ENCODE data around the gene COL26A1.
A peak's percentile ranks its signal among the peaks of the same experiment; 100 is the strongest.

COL26A1 gene

DNA sequence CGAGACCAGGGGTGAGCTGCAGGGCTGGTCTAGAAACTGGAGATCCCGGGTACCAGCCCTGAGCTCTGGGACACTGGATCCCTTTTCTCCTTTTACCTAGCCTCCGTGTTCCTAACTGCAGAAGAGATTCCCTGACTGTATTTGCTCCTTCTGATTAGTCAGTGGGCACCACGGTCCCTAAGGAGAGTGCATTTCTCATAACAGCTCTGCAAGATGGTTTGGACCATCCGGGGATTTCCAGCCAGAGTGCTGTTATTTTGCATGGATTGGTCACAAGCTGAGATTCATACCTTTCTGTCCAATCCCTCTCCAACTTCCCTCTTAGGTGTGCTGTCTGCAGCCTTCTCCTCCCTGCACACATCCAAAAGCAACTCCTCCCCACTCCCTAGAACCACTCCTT is 143.9 kb downstream of the COL26A1 start:
- DNase-seq: no peak

DNA sequence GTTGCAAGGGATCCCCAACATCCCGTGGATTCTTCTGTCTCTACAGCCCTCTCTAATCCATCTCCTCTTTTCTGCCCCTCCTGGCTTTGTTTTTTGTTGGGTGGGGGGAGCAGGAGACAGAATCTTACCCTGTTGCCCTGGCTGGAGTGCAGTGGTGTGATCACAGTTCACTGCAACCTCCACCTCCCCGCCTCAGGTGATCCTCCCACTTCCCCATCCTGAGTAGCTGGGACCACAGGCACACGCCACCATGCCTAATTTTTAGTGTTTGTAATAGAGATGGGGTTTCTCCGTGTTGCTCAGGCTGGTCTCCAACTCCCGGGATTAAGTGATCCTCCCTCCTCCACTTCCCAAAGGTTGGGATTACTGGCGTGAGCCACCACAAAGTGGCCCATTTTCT is 144.7 kb downstream of the COL26A1 start:
- DNase-seq: no peak

DNA sequence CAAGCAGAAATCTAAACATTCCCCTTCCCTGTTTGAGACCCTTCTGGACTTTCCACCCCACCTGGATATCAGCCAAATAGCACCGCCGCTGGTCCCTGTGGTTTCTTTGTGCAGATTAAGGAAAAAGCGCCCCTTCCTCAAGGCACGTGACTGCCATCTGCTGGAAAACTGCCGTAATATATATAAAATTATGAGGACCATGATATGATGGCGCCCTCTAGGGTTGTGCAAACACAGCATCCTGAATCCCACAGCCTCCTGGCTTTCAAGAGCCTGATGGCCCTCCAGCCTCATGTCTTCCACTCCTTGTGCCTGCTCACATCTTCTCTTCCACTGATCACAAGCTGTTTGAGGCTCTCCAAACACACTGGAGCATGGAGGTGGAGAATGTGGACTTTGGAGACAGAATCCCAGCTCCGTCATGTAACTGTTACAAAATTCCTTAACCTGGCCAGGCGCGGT is 145.1 kb downstream of the COL26A1 start:
- peak; percentile 26 for DNase-seq

- no peak for DNase-seq
Measured at GRCh38 chr7:101510297-101510696, 147.6 kb downstream of the COL26A1 start.

DNA sequence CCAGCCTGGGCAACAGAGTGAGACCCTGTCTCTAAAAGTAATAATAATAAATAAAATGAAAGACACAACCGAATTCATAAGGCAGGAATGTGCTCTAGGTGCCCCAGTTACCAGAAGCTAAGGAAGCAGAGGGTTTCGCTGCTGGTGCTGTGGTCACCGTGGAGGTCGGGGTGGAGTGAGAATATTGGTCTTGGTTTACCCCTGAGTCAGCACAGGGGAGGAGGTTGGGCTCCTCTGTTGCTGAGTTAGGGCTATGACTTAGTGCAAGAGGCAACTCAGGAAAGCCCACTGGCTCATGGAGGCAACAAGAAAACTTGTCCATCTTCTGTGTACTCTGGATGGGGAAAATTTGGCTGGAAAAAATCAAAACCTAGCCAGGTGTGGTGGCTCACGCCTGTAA is 149.3 kb downstream of the COL26A1 start:
- DNase-seq: no peak

- no peak for DNase-seq
Measured at GRCh38 chr7:101516851-101517250, 154.2 kb downstream of the COL26A1 start.

GRCh38 chr7:101517304-101517703 is 154.6 kb downstream of the COL26A1 start:
- no peak for DNase-seq

GRCh38 chr7:101518336-101518735 is 155.7 kb downstream of the COL26A1 start:
- no peak for DNase-seq

DNA sequence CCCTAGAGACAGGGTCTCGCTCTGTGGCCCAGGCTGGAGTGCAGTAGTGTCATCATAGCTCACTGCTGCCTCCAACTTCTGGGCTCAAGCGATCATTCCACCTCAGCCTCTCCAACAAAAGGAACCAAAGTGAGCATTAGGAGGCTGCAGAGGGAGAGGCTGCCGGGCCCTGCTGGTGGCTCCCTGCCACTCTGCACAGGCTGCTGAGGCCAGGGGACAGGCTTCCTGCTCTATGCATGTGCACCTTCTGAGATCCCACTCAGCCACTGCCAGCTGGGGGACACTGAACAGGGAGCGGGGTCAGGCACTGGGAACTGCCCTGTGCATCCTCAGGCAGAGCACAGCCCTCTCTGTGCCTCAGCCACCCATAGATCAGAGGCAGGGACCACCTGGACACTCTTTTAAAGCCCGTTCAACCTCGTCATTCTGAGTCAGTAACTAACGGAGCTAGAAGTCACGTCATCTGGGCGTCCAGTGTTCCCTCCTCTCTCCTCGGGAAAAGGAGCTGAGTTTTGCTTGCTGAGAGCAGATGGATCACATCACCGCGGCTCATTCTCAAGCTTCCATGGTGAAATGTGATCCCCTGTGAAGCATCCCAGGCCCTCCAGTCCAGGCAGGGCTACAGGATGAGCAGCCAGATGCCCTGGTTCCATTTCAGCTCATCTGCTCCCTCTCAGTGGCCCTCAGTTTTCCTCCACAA is 156.8 kb downstream of the COL26A1 start:
- DNase-seq: no peak

- DNase-seq: no peak
Measured at GRCh38 chr7:101521430-101521925, 158.8 kb downstream of the COL26A1 start.

DNA sequence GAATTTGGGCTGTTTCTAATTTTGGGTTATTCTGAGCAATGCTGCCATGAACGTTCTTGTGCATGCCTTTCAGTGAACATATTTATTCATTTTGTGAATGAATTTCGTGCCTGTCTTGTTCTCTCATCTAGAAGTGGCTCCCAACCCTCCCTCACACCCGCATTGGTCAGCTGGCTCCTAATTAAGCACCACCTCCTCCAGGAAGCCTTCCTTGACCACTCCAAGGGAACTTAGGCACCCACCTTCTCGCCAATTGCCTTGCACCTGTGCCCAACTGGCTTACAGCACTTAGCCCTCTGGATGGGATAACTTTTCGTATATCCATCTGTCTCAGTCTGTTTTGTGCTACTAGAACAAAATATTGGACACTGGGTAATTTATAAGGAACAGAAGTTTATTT is 159.3 kb downstream of the COL26A1 start:
- DNase-seq: no peak

DNA sequence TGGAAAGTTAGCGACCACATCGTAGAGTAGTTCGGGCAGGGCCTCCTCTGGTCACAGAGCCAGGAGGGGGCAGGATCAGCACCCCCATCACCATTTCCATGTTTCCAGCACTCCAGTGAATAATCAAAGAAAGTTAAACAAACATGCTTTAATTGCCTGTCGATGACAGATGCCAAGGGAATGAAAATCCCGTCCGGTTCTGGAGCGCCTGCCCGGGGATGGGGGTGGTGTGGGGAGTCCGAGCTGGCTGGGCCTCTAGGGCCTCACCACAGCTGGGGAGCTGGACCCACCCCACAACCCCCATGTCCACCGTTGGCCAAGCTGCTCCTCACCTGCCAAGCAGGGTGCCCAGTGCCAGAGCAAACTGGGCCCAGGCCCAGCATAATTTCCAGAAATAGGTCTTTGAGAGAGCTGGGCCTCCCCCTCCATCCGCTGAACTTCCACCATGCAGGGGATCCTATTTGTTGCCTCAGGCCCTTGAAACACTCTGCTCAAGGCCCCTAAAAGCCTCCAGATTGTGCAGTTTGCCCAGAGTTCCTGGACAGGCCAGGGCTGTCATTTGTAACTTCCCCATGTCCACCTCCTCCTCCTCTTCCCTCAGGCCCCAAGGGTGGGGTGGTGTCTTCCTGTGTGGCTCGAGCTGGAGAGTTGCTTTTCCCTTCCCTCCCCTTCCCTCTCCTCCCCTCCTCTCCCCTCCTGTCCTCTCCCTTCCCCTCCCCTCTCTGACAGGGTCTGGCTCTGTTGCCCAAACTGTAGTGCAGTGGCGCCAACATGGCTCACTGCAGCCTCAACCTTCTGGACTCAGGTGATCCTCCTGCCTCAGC is 165.4 kb downstream of the COL26A1 start:
- DNase-seq: no peak

DNA sequence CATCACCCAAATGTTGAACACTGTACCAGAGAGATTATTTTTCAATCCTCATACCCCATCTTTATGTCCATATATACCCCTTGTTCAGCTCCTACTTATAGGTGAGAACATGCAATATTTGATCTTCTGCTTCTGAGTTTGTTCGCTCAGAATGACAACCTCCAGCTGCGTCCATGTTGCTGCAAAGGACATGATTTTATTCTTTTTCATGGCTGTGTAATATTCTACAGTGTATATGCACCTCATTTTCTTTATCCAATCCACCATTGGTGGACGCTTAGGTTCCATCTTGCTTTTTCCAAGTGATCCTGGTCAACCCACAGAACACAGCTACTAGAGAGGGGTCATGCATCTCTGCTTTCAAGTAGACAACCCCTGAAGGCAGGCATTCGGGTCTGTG is 166.9 kb downstream of the COL26A1 start:
- no peak for DNase-seq

- no peak for DNase-seq
Measured at GRCh38 chr7:101531726-101532357, 169.2 kb downstream of the COL26A1 start.

- no peak for DNase-seq
Measured at GRCh38 chr7:101532400-101533102, 169.9 kb downstream of the COL26A1 start.

GRCh38 chr7:101533103-101533465 is 170.4 kb downstream of the COL26A1 start:
- no peak for DNase-seq

DNA sequence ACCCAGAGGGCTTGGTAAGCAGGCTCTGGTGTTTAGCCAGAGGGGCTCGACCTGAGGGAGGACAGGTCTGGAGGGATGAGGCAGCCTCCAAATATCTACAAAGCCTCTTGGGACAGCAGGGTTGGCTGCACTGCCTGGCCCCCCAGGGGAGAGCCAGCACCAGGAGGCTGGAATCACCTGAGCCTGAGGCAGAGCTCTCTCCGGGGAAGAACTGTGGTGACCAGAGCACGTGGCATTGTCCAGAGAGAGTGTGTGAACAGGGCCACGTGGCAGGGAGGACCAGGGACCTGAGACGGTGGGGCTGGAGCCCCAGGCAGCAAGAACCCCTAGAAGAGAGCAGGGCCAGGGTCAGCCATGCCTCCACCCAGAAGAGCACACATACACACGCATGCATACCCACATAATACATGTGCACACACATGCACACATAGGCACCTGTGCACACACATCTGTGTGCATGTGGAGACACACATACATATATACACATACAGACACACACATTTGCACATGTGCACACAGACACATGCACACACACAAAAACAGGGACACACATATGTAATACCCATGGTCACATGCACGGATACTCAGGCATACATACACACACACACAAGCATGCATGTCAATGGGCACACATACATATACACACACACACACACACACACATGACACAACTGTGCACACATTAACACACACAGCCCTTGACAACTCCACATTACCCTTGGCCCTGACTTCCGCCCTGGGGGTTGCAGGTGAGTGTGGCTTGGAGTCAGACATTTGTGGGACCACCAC is 171.5 kb downstream of the COL26A1 start:
- no peak for DNase-seq

GRCh38 chr7:101534873-101535272 is 172.2 kb downstream of the COL26A1 start:
- no peak for DNase-seq

DNA sequence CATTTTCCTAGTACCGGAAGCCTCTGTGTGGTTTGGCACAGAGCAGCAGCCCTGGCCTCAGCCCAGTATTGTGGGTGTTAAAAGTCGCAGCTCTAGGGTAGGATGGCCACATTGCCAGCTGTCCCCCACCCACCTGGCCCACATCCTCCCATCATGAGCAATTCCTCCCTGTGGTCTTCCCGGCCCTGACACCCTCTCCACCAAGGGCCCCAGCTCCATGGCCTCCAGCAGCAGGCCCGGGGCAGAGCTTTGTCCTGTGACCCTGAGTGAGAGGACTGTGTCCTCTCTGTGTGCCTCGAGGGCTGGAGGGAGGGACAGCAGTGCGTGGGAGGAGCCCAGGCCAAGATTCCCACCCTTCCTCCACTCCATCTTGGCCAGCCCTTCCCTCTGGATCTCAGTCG is 172.7 kb downstream of the COL26A1 start:
- no peak for DNase-seq

GRCh38 chr7:101536232-101536631 is 173.6 kb downstream of the COL26A1 start:
- no peak for DNase-seq

- no peak for DNase-seq
Measured at GRCh38 chr7:101536668-101537067, 174.0 kb downstream of the COL26A1 start.

- DNase-seq: no peak
Measured at GRCh38 chr7:101537205-101537604, 174.5 kb downstream of the COL26A1 start.
